ENCODE measurements around the gene PRND.

DNA sequence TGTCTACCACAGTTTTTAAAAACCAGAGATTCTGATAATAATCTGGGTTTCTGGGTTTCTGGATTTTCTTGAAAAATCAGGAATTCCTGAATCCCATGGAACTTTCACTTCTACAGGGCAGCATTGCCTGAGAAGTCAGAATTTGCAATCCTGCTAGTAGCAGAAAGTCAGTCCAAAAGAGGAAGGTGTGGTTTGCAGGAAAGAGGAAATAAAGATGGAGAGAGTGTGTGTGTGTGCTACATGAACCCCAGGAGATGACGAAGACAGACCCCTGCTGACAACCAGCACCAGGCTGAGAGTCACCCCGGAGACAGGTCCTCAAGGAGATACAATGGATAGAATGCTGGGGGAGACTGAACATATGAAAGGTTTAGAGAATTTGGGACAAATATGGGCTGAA lies 44.9 kb downstream of the PRND start:
- TF ChIP-seq, protein P1, sequence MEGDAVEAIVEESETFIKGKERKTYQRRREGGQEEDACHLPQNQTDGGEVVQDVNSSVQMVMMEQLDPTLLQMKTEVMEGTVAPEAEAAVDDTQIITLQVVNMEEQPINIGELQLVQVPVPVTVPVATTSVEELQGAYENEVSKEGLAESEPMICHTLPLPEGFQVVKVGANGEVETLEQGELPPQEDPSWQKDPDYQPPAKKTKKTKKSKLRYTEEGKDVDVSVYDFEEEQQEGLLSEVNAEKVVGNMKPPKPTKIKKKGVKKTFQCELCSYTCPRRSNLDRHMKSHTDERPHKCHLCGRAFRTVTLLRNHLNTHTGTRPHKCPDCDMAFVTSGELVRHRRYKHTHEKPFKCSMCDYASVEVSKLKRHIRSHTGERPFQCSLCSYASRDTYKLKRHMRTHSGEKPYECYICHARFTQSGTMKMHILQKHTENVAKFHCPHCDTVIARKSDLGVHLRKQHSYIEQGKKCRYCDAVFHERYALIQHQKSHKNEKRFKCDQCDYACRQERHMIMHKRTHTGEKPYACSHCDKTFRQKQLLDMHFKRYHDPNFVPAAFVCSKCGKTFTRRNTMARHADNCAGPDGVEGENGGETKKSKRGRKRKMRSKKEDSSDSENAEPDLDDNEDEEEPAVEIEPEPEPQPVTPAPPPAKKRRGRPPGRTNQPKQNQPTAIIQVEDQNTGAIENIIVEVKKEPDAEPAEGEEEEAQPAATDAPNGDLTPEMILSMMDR (conservative IDR thresholded peaks at IDR 0.05), result no peak
- no peak for TF ChIP-seq EZH2 (IDR thresholded peaks at IDR 0.05; ENCODE audit: low read depth)

Data from PC-9 (cell line).